Measurements from ENCODE around the gene NIPSNAP3A. TPM values are rescaled to one million over a fixed set of nuclear protein-coding genes. Genes with fewer than 3 reads are reported as not detected.

Gene NIPSNAP3A
- total RNA-seq, 1 donor from 2014 or later = 28.0 TPM

GRCh38 chr9:104776797-104777196 lies 29.3 kb downstream of the NIPSNAP3A start:
- Mint-ChIP-seq H3K4me3 (ENCODE audit: unreplicated experiment) (no peak overlapping the region), H3K36me3 (ENCODE audit: unreplicated experiment) (no peaks in the 10 kb centered on the region), H3K27me3 (ENCODE audit: unreplicated experiment) (peaks cover 4% of the 10 kb centered on the region), H3K4me1 (ENCODE audit: low read depth, unreplicated experiment) (peaks cover 8% of the 10 kb centered on the region), H3K9me3 (ENCODE audit: unreplicated experiment) (peaks cover 7% of the 10 kb centered on the region), H3K27ac (ENCODE audit: unreplicated experiment) (no peak overlapping the region)
- TF ChIP-seq, protein P1, sequence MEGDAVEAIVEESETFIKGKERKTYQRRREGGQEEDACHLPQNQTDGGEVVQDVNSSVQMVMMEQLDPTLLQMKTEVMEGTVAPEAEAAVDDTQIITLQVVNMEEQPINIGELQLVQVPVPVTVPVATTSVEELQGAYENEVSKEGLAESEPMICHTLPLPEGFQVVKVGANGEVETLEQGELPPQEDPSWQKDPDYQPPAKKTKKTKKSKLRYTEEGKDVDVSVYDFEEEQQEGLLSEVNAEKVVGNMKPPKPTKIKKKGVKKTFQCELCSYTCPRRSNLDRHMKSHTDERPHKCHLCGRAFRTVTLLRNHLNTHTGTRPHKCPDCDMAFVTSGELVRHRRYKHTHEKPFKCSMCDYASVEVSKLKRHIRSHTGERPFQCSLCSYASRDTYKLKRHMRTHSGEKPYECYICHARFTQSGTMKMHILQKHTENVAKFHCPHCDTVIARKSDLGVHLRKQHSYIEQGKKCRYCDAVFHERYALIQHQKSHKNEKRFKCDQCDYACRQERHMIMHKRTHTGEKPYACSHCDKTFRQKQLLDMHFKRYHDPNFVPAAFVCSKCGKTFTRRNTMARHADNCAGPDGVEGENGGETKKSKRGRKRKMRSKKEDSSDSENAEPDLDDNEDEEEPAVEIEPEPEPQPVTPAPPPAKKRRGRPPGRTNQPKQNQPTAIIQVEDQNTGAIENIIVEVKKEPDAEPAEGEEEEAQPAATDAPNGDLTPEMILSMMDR (IDR thresholded peaks at IDR 0.05; ENCODE audit: partially characterized antibody, unreplicated experiment) = no peak
- DNase-seq = no peak

GRCh38 chr9:104778802-104779201 lies 31.3 kb downstream of the NIPSNAP3A start:
- Mint-ChIP-seq H3K4me1 (ENCODE audit: low read depth, unreplicated experiment) (peaks cover 1% of the 10 kb centered on the region), H3K36me3 (ENCODE audit: unreplicated experiment) (no peaks in the 10 kb centered on the region), H3K27me3 (ENCODE audit: unreplicated experiment) (peaks cover 4% of the 10 kb centered on the region), H3K27ac (ENCODE audit: unreplicated experiment) (no peak overlapping the region), H3K9me3 (ENCODE audit: unreplicated experiment) (peaks cover 8% of the 10 kb centered on the region), H3K4me3 (ENCODE audit: unreplicated experiment) (no peak overlapping the region)
- TF ChIP-seq, protein P1 (IDR thresholded peaks at IDR 0.05; ENCODE audit: partially characterized antibody, unreplicated experiment) = no peak
- no peak for DNase-seq

- Mint-ChIP-seq H3K9me3 (ENCODE audit: unreplicated experiment) (peaks cover 11% of the 10 kb centered on the region), H3K4me1 (ENCODE audit: low read depth, unreplicated experiment) (no peaks in the 10 kb centered on the region), H3K4me3 (ENCODE audit: unreplicated experiment) (no peak overlapping the region), H3K27me3 (ENCODE audit: unreplicated experiment) (peaks cover 5% of the 10 kb centered on the region), H3K36me3 (ENCODE audit: unreplicated experiment) (no peaks in the 10 kb centered on the region), H3K27ac (ENCODE audit: unreplicated experiment) (no peak overlapping the region)
- TF ChIP-seq, protein P1 (IDR thresholded peaks at IDR 0.05; ENCODE audit: partially characterized antibody, unreplicated experiment) = no peak
- DNase-seq = no peak
These were observed 31.9 kb downstream of the NIPSNAP3A start for GRCh38 chr9:104779334-104779733.

DNA sequence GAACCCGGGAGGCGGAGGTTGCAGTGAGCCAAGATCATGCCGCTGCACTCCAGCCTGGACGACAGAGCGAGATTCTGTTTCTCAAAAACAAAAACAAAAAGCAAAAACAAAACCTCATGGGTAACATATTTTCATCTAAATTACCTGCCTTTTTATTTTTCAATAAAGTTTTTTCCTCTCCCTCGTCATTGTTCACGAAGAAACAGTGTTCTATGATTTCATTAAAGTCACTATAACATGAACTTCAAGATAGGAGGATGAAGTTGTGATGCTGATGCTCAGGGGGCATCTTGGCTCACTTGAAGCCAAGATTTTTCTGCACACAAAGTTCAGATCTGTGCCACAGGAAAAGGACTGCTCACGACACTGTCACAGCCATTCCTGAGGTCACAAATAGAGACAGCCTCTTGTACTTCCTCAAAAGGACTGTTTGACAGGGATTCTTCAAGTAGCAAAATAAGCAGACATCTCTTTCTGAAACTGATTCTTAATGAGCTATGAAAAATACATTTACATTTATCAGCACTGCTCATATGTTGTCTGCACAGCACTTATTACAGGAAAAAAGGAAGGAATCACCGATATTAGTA lies 32.6 kb downstream of the NIPSNAP3A start:
- Mint-ChIP-seq H3K27me3 (ENCODE audit: unreplicated experiment) (peaks cover 6% of the 10 kb centered on the region), H3K4me1 (ENCODE audit: low read depth, unreplicated experiment) (no peaks in the 10 kb centered on the region), H3K4me3 (ENCODE audit: unreplicated experiment) (no peak overlapping the region), H3K36me3 (ENCODE audit: unreplicated experiment) (no peaks in the 10 kb centered on the region), H3K27ac (ENCODE audit: unreplicated experiment) (no peak overlapping the region), H3K9me3 (ENCODE audit: unreplicated experiment) (peaks cover 11% of the 10 kb centered on the region)
- TF ChIP-seq, protein P1 (IDR thresholded peaks at IDR 0.05; ENCODE audit: partially characterized antibody, unreplicated experiment) = no peak
- no peak for DNase-seq

DNA sequence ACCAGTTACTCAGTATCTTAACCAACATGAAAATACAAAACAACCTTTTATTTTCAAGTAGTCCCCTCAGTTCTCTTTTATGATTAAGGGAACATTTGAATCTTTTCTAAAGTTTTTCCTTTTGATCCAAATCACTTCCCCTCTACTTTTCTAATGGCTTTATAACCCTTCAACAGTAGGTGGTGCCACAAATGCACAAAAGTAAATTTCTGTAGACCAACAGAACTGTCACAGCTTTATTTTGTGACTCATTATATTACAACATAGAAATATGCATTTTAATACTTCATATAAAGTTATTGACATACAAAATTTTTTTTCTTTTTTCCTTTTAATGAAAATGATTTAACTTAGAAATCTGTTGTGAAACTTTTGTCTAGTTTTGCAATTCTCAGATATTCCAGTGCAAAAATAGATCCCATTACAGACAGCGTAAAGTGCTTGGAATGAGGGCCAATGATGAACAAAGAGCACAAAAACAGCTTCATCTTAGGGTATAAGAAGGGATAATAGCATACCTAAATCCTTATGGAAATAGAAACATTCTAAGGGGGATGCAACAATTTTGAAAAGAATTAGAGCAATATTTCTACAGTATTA lies 33.4 kb downstream of the NIPSNAP3A start:
- Mint-ChIP-seq H3K9me3 (ENCODE audit: unreplicated experiment) (peaks cover 11% of the 10 kb centered on the region), H3K27ac (ENCODE audit: unreplicated experiment) (no peak overlapping the region), H3K36me3 (ENCODE audit: unreplicated experiment) (no peaks in the 10 kb centered on the region), H3K27me3 (ENCODE audit: unreplicated experiment) (peaks cover 6% of the 10 kb centered on the region), H3K4me1 (ENCODE audit: low read depth, unreplicated experiment) (no peaks in the 10 kb centered on the region), H3K4me3 (ENCODE audit: unreplicated experiment) (no peak overlapping the region)
- TF ChIP-seq, protein P1 (IDR thresholded peaks at IDR 0.05; ENCODE audit: partially characterized antibody, unreplicated experiment) = no peak
- DNase-seq = no peak

Data from glutamatergic neuron (in vitro differentiated cells).